T-helper 9 cell (primary cell): ENCODE measurements around the gene ZNF598.

Experiments
- DNase-seq: peaks from one replicate; pipeline ENCODE4 v3.0.0-alpha.2; 2020
- total RNA-seq, 2 donors: gene quantifications; one replicate each; lab custom pipeline; 2026; lab: John Stamatoyannopoulos, UW

The ZNF598 gene
- 69.0 to 73.0 reads per million in 2 donors for total RNA-seq

- DNase-seq: peak; percentile 69
Measured at GRCh38 chr16:2009791-2010510, at the start of gene ZNF598. TSS of gene ZNF598 (minus strand) at chr16:2009821.

- DNase-seq: no peak
Measured at GRCh38 chr16:2058872-2059271, 49.3 kb upstream of the ZNF598 start.

- DNase-seq: no peak
Measured at GRCh38 chr16:2058420-2058819, 48.8 kb upstream of the ZNF598 start.

DNA sequence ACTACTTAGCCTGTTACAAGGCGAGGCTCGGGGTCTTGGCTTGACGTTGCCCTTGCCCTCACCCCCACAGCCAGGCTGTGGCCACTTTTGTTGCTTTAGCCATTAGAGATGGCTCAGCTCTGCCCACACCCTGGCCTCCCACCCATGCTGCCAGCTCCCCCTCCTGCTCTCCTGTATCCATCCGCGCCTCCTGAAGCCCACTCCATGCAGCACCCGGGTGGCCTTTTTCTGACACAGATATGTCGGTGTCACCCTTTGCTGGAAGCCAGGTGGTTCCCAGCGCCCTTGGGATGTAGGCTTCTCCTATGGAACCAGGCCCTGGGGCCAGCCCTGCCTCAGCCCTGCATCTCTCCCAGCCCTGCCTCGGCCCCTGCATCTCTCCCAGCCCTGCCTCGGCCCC, 47.8 kb upstream of the ZNF598 start:
- DNase-seq: no peak

DNA sequence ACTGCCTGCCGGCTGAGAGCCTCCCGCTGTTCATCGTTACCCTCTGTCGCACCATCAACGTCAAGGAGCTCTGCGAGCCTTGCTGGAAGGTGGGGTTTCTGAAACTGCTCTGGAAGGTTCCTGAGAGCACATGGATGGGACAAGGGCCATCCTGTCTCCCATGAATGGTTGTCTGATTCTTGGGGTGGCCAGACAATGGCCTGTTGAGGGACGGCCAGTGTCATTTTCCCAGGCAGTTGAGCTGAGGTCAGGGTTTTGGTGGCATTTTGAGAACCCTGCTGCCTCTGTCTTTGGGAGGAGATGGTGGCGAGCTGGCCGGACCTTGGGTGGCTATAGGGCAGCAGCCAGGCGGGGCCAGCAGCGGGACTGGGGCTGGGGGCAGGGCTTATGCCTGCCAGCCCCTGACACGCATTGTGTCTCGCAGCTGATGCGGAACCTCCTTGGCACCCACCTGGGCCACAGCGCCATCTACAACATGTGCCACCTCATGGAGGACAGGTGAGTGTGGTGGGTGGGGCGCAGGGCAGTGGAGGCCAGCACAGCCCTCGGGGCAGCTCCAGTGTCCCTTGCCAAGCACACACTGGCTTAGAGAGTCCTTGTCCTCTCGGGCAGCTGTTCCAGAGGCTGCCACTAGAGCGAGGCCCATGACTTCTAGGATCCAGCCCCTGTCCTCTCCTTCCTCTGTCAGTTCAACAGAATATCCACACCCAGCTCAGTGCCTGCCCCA, 47.2 kb upstream of the ZNF598 start:
- DNase-seq: no peak

DNA sequence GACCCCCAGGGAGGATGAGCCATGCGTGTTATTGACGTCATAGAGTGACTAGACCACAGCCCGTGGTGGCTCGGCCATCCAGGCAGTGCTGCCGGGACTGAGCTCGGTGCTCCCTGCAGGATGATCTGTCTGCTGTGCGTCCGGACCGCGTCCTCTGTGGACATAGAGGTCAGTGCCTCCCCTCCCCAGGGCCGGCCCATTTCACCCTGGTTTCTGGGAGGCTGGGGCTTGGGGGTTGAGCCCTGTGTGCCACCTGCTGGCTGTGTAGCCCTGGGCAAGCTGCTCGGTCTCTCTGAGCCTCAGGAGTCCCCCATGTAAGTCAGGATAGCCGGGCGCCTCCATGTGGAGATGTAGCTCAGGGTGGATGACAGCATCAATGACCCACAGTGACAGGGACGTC, 46.5 kb upstream of the ZNF598 start:
- no peak for DNase-seq

DNA sequence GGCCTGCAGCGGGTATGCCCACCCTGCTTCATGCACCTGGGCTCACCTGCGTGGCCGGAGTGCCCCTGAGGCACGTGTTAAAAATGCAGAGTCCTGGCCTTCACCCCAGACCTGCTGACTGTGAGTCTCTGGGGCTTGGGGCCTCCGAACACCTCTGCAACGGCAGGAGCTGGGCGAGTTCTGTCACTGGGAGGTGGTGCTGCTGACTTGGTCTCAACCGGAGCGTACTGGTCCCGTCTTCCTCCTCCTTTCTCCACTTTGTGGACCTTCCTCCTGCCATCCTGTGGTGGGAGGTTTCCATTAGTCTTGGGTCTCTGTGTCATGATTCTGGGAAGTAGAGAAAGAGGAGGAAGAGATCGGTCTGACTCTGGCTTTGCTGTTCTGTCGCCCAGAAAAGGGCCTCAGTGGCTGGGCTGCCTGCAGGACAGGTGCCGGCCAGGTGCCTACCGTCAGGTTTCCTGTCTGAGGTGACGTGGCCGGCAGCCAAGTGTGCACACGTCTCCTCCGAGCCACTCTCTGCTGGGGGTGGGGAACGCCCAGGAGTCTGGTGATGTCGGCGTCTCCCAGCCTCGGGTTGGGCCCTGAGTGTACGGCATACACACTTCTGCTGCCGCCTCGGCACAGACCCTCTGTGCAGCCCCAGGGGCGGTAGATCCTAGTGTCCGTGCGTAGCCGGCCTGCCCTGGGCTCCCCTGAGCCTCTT, 45.1 kb upstream of the ZNF598 start:
- DNase-seq: no peak

- DNase-seq: no peak
Measured at GRCh38 chr16:2053897-2054296, 44.3 kb upstream of the ZNF598 start.

DNA sequence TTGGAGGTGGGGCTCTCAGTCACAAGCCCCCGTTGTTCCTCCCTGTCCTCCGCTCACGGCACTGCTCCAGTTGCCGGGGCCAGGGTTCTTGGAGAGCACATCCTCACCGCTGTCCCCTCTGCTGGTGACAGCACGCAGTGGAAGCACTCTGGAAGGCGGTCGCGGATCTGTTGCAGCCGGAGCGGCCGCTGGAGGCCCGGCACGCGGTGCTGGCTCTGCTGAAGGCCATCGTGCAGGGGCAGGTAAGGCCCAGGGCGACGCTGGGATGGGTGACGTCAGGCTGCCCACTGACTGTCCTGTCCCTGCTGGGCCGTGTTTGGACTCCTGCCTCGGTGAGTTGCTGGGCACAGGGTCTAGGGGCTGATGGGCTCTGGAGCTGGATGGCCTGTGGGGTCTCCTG, 43.6 kb upstream of the ZNF598 start:
- DNase-seq: no peak

DNA sequence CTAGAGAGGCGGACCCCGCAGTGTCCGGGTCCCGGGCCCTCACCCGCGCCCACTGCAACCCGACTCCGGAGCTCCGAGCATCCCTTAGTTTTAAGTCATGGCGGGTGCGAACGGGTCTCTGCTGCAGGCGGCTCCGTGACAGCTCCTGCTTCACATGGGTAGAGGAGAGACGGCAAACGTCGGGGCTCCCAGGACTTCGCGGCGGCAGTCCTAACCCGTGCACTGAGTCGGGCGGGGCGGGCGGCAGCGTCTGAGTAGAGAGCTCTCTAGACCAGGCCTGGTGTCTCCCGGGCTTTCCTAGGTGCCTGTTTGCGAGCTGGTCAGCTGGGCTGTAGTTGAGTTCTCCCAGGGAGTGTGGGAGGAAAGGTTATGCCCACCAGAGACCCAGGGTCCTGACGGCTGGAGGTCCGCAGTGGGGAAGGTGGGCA, 38.5 kb upstream of the ZNF598 start:
- no peak for DNase-seq

DNA sequence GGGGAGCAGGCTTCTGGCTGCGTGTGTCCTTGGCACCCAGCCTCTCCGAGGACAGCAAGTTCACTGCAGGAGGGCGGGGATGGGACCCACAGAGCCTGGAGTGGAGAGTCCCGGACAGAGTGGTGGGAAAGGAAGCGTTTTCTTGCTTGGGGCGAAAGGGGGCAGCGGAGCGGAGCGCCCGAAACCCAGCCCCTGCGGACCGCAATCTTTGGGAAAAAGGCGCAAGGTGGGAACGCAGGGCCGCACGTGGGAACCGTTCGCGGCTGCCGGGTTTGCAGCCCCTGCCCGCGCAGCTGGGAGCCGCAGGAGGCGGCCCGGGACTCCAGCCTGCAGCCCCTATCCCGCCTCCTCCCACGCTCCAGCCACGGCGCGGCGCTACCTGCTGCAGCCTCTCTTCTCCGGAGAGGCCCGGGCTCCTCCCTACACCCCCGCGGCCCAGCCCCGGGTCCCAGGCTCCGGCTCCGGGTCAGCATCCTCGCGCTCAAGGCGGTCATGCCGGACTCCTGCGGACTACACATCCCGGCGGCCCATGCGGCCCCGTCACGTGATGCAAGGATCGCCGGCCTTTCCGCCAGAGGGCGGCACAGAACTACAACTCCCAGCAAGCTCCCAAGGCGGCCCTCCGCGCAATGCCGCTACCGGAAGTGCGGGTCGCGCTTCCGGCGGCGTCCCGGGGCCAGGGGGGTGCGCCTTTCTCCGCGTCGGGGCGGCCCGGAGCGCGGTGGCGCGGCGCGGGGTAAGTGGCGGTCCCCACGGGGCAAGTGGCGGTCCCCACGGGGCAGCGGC, 37.9 kb upstream of the ZNF598 start, which contains the start of the genes NTHL1 and TSC2:
TSS of gene NTHL1 (minus strand) at position 505 of the 786 bp plus-strand sequence. CDS start at position 494, 11 bp downstream.
TSS of gene TSC2 (plus strand) at position 656 of the 786 bp plus-strand sequence. CDS start 631 bp downstream, outside the sequence.
- peak; percentile 86 for DNase-seq

DNA sequence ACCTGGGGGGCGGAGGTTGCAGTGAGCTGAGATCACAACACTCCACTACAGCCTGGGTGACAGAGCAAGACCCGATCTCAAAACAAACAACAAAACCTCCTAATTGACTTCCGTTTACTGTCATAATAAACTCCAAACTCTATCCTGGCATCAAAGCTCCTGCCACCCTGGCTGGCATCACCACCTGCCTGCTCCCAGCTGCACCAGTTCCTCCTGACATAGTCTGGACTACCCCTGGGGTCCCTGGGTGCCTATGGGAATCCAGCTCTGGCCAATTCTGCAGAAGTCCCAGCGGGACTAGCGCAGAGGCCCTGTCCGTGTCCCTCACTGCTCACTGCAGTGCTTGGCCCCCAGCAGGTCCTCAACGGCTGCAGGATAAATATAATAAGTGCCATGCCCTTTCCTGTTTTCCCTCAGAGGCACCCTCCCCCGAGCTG, 37.3 kb upstream of the ZNF598 start:
- no peak for DNase-seq

GRCh38 chr16:2045965-2046892, 36.6 kb upstream of the ZNF598 start:
- DNase-seq: no peak

- no peak for DNase-seq
Measured at GRCh38 chr16:2044541-2044940, 34.9 kb upstream of the ZNF598 start.

GRCh38 chr16:2043667-2044451, 34.2 kb upstream of the ZNF598 start:
- no peak for DNase-seq

- no peak for DNase-seq
Measured at GRCh38 chr16:2042986-2043666, 33.5 kb upstream of the ZNF598 start.

GRCh38 chr16:2042171-2042985, 32.8 kb upstream of the ZNF598 start:
- no peak for DNase-seq

DNA sequence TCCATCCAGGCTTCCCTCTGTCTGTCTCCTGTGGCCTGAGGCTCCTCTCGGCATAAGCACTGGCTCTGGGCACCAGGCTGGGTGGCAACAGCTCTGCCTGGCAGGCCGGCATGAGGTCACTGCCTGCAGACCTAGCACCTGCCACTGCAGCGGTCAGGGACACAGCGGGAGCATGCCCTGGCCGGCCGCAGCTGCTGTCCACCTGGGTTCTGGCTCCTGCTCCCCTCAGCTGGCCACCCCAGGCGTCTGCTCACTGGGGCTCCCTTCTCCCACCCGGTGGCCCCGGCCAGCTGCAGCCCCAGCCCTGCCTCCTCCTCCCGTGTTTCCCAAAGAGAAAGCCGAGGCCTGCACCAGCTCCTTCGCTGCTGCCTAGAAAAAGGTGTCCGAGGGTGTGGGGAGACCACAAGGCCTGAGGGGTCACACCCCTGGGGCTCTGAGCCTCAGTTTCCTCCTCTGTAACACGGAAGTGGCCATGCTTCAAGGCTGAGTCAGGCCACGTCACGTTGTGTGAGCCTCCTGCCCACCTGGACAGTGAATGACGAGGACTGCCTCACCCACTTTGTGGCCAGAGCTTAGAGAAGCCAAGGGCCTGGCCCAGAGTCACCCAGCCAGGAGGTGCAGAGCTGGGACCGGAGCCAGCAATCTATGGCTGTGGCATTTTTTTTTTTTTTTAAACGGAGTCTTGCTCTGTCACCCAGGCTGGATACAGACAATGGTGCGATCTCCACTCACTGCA, 31.3 kb upstream of the ZNF598 start:
- no peak for DNase-seq
